Measurements from ENCODE around the gene ARAF.

DNA sequence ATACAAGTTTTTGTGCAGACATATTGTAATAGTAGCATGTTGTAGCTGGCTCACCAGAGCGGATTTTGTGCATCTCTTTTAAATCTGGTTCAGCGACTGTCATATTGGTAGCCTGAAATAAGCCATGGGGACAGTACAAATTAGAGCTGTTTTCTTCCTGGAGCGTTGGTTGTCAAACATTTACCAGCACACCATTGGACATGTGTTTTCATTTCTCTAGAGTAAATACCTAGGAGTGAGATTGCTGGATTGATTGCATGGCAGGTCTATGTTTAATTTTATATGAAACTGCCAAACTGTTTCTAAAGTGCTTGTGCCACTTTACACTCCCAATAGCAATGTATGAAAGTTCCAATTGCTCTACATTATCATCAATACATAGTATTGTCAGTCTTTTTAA lies 2.6 kb upstream of the ARAF start:
- no peak for TF ChIP-seq POLR2AphosphoS5 (IDR thresholded peaks at IDR 0.05)
- TF ChIP-seq, protein P1, sequence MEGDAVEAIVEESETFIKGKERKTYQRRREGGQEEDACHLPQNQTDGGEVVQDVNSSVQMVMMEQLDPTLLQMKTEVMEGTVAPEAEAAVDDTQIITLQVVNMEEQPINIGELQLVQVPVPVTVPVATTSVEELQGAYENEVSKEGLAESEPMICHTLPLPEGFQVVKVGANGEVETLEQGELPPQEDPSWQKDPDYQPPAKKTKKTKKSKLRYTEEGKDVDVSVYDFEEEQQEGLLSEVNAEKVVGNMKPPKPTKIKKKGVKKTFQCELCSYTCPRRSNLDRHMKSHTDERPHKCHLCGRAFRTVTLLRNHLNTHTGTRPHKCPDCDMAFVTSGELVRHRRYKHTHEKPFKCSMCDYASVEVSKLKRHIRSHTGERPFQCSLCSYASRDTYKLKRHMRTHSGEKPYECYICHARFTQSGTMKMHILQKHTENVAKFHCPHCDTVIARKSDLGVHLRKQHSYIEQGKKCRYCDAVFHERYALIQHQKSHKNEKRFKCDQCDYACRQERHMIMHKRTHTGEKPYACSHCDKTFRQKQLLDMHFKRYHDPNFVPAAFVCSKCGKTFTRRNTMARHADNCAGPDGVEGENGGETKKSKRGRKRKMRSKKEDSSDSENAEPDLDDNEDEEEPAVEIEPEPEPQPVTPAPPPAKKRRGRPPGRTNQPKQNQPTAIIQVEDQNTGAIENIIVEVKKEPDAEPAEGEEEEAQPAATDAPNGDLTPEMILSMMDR (IDR thresholded peaks at IDR 0.05; ENCODE audit: poor library complexity, severe bottlenecking): no peak
- TF ChIP-seq EP300 (conservative IDR thresholded peaks at IDR 0.05; ENCODE audit: poor library complexity, severe bottlenecking): no peak
- TF ChIP-seq RAD21 (conservative IDR thresholded peaks at IDR 0.05): no peak

All from neural cell (in vitro differentiated cells).